HG03439 (cell line): Measurements from ENCODE around the gene MYH7.
"Not testable (repeated sequence)": the region's sequence is repeated elsewhere in the genome, so short reads cannot be mapped to it uniquely, and the experiment has no call there.

Experiments used
- ATAC-seq: cut with Tn5 transposase; IDR thresholded peaks from one replicate; pipeline ENCODE4 v1.9.1; 2021; ENCODE audit warnings: mild to moderate bottlenecking, moderate library complexity; ENCODE audit not compliant: unreplicated experiment

MYH7 gene

GRCh38 chr14:23388996-23389395, 46.5 kb downstream of the MYH7 start:
- no peak for ATAC-seq

GRCh38 chr14:23387916-23388882, 47.3 kb downstream of the MYH7 start:
- no peak for ATAC-seq

- ATAC-seq: no peak
These were observed 48.5 kb downstream of the MYH7 start for GRCh38 chr14:23386999-23387398.

GRCh38 chr14:23386266-23386657, 49.2 kb downstream of the MYH7 start:
- not testable (repeated sequence) for ATAC-seq

GRCh38 chr14:23385642-23386265, 49.7 kb downstream of the MYH7 start:
- ATAC-seq: no peak

- ATAC-seq: no peak
These were observed 50.2 kb downstream of the MYH7 start for GRCh38 chr14:23385244-23385641.

- ATAC-seq: no peak
These were observed 50.9 kb downstream of the MYH7 start for GRCh38 chr14:23384364-23385080.

GRCh38 chr14:23382731-23383440, 52.6 kb downstream of the MYH7 start:
- no peak for ATAC-seq

- no peak for ATAC-seq
These were observed 53.2 kb downstream of the MYH7 start for GRCh38 chr14:23382276-23382675.

GRCh38 chr14:23381871-23382270, 53.6 kb downstream of the MYH7 start:
- no peak for ATAC-seq

GRCh38 chr14:23380976-23381375, 54.5 kb downstream of the MYH7 start:
- no peak for ATAC-seq

- no peak for ATAC-seq
These were observed 55.1 kb downstream of the MYH7 start for GRCh38 chr14:23380197-23380914.

GRCh38 chr14:23379366-23380196, 55.9 kb downstream of the MYH7 start:
- ATAC-seq: no peak

- ATAC-seq: no peak
These were observed 56.7 kb downstream of the MYH7 start for GRCh38 chr14:23378612-23379220.

- no peak for ATAC-seq
These were observed 57.6 kb downstream of the MYH7 start for GRCh38 chr14:23377573-23378563.

- ATAC-seq: no peak
These were observed 58.3 kb downstream of the MYH7 start for GRCh38 chr14:23377198-23377550.

GRCh38 chr14:23376482-23377197, 58.8 kb downstream of the MYH7 start, which contains the start of gene CMTM5:
Gene CMTM5 (plus strand): TSS chr14:23377046. CDS start chr14:23377252, 206 bp downstream.
- ATAC-seq: no peak
